NOMO-1 treated with dmso at 0.1 percent for 144 hours (cell line): ENCODE data around the gene GNG2.
"Not testable (repeated sequence)": the region's sequence is repeated elsewhere in the genome, so short reads cannot be mapped to it uniquely, and the experiment has no call there.

ENCODE experiments used
- DNase-seq: peaks from one replicate; lab custom pipeline; 2025; ENCODE audit not compliant: unreplicated experiment; lab: John Stamatoyannopoulos, UW

Gene GNG2

DNA sequence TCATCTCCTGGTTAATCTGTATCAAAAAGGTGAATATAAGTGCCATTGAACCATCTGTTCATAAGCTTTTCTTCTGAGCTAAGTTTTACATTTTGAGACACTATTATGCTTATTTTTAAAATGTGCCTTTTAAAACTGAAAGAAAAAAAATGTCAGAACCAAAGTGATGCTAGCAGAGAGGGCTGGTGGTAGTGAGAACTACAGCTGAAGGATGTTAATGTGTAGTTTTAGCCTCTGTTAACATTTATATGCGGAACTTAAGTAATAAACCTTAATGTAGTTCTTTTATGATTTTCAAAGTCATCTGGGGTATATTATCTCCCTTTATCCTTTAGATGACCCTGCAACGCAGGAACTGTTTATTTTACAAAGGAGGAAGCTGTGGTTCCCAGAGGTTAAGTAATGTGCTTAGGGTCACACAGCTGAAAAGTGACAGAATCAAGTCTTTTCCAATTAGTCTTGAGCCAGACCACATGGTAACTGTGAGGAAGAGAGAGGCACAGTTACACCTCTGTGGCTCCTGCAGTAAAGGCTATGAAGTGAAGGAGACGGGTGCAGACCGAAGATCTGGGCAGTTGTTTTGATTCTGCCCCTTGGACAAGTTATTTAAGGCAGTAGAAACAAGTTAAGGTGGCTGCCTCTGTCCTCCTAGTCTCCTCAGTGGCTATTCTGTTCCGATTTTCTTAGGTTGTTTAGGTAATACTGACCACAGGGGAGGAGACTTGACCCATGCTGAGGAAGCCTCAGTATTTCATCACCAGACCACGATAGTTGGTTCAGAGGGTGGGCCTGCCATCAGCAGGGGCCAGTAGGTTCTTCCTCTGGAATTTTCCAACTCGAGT lies 23.9 kb downstream of the GNG2 start:
- peak; percentile 91 for DNase-seq

DNA sequence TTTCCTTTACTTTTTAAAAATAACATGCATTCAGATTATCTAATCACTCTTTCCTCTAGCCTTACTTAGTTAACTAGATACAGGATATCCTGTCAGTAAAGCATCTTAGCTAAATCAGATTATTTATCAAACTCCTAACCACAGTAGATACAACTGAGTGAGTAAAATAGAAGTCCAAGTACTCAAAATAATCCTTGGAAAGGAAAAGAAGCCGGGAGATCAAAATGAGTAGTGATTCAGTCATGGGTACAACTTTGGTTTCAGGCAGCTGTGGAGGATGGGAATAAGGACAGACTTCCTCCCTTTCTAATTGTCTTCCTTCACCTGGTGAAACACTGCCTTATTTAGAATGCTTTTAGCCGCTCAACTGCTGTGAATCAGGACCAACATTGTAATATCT lies 29.4 kb downstream of the GNG2 start:
- no peak for DNase-seq

DNA sequence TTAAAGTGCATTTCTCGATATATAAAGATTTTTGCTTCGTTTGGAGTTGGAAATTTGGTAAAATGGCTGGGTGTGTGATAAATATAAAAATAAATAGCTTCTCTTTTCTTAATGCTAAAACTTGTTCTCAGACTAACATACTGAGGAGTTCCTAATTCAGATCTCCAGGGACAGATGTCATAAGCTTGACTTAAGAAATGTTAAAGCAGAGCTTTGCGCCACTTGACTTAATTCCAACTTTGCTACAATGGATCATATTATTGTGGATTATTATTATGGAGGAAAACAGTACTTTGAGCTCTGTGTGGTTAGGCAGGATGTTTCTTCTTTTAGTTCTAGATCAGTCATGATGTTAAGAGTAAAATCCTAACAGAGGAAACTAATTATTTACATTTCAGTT lies 33.8 kb downstream of the GNG2 start:
- no peak for DNase-seq

DNA sequence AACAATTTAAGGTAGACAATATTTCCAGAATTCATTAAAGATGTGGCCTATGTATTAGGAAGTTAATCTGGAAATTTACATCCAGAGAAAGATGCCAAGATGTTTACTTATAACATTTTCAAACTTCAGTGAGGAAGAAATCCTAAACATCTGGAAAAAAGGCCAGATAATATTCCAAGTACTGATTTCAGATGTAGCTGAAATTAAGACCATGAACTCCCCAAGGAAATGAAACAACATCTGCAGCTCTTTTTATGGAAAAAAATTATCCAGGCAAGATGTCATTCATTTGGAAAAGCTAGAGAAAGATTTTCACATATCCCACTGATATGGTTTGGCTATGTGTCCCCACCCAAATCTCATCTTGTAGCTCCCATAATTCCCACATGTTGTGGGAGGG lies 35.0 kb downstream of the GNG2 start:
- DNase-seq: no peak

DNA sequence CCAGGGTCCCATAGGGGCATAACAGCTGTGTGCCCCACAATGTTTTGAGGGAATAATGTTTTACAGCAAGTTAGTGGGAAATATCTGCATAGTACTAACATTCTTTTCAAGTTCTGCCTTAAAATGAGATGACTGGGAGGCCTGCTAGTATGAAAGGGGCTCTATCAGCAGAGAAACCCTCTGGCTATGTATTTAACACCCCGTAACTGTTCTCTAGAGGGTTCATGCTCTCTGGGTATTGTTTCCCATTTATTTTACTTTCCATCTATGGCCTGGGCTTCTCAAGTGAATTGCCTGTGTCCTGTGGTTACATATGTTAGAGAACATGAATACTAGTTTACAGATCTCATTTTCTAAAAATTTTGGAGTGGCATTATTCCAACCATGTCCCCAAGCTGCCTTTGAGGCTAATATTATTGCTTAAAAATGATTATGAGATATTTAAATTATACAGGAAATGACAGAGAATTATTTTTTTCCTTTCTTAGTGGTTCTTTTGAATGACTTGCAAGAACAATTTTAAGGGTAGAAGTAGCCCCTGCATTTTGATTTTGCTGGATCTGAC lies 37.5 kb downstream of the GNG2 start:
- no peak for DNase-seq

DNA sequence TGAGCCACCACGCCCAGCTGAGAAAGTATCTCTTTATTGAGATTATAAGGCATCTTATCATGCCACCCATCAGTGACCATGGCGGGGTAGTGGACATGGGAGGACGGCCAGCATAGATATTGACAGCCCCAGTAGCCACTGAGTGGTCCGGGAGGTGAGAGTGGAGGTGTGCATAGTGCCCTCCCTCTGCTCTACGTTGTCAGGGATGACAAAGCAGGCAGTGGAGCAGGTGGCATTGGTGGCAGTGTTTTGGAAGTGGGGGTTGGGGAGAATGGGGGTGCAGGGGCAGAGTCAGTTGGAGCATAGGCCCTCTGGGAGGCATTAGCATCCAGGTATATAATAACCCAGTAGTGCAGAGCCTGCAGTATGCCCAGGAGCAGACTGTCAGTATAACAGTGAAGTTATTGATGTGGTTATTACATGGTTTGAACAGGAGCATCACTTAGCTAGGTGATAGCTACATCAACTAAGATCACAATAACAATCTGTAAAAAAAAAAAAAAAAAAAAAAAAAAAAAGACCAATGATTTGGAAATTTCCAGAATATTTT lies 41.1 kb downstream of the GNG2 start:
- DNase-seq: no peak

DNA sequence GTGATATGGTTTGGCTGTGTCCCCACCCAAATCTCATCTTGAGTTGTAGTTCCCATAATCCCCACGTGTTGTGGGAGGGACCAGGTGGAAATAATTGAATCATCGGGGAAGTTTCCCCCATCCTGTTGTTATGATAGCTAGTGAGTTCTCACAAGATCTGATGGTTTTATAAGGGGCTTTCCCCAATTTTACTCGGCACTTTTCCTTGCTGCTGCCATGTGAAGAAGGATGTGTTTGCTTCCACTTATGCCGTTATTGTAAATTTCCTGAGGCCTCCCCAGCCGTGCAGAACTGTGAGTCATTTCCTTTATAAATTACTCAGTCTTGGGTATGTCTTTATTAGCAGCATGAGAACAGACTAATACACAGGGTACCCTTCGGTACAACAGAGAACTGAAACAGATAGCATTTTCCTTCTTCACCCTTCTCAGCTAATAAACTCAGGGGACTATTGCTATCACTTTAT lies 45.3 kb downstream of the GNG2 start:
- DNase-seq: not testable (repeated sequence)

DNA sequence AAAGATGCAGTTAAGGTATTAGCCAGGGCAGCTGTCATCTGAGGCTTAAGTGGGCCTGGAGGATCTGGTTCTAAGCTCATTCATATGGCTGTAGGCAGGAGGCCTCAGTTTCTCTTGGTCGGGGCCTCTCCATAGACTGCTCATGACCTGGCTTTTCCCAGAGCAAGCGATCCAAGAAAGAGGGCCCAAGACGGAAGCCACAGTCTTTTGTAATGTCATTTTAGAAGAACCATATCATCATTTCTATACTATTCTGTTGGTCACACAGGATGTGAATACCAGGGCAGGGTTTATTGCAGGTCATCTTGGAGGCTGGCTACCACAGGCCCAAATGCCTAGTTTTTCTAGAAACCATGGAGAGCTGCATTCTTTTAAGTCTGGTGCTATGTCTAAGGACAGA lies 47.7 kb downstream of the GNG2 start:
- DNase-seq: no peak

DNA sequence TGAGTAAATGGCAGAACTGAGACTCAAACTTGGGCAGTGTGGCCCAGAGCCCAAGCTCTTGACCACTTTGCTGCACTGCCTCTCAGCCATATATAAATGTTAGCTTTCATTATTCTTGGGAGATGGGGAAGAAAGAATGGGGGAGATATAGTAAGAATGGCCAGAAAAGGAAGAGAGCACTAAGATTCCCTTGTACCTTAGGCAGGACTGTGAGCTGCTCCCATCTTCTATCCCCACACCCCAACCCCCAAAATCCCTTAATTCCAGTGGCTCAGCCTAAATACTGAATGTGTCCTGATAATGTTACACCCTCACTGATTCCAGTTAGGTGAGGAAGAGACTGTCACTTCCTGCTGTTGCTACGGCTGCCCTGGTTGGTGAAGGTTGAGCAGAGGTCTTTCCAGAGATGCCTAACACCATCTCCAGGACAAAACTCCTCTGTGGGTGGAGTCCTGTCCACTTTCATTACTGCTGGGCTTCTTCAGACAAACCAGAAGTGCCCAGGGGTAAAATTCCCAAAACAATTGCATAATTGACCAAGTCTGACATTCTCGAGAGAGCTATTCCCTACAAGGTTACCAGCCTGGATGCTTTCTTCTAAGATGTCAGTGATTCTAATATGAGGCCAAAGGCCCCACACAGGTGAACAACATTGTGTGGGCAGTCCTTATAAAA lies 51.8 kb downstream of the GNG2 start:
- no peak for DNase-seq

DNA sequence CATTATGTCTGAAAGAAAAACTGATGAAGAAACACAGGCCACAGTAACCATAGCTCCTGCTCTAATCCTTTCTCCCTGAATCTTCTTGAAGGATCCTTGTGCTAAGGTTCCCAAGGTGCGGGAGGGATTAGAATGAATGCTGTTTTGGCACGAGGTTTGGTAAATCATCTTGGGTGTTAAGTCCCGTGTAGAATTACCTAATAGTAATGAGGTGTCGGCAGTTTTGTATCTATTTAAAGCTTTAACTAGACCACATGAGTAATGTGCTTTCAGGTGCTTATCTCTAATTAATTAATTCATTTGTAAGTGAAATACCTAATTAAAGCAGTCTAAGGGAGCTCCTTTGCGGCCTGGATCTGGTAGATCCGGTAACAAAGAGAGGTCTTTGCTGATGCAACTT lies 53.9 kb downstream of the GNG2 start:
- no peak for DNase-seq

DNA sequence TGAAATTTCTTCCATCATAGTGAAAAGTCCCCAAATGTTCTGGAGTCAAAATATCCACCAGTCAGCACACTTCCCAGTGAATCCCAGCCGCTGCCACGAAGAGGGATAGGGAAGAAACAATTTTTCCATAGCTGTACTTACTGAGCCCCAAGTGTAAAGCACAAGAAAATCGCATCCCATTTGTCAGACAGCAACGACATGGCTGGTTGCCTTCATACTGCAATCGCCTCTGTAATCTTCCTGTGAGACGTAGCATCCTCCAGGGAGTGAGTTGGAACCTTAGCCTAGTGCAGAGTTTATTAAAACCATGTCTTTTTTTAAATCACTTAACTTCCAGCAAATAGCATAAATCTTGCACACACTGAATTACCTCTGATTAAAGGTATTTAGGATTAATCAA lies 56.8 kb downstream of the GNG2 start:
- no peak for DNase-seq

DNA sequence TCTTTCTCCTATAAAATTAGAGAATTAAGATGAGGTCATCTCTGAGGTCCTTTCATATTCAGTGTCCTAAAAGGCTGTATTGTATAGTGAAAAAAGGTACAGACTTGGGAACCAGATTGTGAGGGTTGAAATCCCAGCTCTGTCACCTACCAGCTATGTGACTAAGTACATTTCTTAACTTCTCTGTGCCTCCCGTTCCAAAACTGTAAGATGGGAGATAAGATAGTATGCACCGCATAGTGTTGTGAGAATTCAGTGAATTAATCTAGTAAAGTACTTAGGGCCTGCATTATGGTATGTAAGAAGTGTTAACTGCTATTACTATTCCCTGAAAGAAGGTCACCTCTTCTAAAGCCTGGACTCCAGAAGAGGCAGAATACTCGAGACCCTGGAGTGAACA lies 60.6 kb downstream of the GNG2 start:
- no peak for DNase-seq

DNA sequence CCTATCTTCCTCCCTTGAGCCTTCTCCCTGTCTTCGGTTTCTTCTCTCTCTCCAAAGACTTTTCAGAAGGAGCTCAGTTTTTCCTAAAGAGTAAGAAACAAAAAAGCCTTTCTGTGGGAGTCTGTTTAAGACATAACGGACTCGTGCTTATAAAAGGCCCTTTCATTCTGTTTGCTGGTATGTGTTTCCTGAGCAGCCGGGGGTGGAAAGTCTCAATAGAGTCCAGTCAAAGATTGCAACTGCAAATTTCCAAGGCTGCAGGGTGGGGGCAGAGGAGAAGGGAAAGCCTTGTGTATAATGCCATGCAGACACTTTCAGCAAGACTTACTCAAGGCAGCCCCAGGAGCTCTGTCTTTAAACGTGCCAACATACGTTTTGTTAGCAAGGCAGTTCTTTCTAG lies 62.2 kb downstream of the GNG2 start:
- no peak for DNase-seq

DNA sequence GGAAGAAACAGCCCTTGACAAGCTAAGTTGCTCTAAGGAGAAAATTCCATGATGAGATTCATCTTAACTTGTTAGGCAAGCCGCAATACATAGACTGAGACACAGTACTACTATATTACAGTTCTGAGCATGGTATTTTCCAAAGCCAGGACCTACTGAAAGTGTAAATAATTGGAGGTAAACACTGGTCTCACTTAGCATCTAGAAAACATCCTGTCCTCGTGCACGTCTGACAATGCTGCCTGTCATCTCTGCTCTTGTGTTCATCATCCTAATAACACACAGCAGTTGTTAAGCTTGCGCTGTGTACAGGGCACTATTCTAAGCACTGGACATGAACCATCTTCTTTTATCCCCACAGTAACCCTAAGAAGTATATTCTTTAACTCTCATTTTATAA lies 64.2 kb downstream of the GNG2 start:
- no peak for DNase-seq

DNA sequence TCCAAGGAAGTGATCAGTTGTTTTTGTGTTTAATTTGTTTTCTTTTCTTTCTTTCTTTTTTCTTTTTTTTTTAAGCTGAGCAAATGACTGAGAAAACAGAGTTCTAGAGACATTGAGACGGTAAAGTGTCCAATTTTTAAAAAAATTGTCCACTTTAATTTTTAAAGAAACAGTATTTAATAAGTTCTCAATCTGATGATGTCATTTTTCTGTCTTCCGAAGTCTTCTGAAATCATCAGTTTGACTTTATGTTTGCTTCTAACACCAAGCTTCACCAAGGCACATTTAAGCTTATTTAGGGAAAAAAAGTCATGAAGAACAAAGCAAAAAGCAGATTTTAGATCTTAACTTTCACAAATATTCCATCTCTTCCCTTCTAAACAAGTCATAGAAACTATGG lies 65.6 kb downstream of the GNG2 start:
- DNase-seq: no peak

DNA sequence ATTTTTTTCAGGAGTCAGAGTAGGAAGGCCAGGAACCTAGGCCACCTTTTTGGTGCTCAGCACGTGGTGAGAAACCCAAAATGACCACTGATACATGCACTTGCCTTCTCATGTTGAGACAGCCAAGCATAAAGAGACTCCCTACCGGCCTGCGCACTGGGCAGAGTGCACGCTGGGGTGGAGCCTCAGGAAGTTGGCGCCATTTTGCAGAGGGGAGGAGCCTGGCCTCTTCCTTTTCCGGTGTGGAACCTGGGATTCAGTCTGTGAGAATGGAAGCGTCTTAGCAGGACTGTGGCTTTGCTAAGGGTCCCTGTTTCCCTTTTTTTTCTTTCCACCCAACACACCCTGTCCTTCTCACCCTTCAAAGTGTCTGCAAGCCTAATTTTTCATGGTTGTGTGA lies 66.0 kb downstream of the GNG2 start:
- no peak for DNase-seq

DNA sequence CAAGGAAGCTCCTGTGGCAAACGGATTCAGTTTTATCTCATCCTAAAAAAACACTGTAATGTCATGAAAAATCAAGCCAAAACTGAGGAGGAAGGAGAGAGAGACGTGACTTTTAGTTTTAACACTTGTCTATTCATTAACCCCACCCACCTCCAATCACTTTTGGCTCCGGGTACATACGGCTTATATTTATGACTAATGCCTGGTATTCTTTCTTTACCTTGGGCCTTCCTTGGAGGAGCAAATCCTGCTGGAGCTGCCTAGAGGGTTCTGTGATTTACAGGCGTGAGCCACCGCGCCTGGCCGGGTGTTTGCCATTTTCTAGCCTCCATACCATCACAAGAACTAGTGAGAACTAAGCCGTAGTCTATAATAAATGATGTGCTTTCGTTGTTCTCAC lies 68.2 kb downstream of the GNG2 start:
- no peak for DNase-seq

DNA sequence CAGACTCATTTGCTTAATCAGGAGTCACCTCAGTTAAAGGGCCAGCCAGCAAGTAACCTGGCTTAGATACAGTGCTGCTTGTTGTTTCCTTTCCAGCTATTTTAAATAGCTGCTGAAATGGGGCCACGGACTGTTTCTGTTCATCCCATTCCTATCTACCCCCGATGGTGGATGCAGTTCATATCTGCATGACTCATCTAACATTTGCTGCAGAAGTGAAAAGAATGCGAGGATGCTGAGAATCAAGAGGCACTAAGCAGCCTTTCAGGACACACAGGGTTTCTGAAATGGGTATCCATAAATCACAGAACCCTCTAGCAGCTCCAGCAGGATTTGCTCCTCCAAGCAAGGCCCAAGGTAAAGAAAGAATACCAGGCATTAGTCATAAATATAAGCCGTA lies 68.8 kb downstream of the GNG2 start:
- DNase-seq: no peak

DNA sequence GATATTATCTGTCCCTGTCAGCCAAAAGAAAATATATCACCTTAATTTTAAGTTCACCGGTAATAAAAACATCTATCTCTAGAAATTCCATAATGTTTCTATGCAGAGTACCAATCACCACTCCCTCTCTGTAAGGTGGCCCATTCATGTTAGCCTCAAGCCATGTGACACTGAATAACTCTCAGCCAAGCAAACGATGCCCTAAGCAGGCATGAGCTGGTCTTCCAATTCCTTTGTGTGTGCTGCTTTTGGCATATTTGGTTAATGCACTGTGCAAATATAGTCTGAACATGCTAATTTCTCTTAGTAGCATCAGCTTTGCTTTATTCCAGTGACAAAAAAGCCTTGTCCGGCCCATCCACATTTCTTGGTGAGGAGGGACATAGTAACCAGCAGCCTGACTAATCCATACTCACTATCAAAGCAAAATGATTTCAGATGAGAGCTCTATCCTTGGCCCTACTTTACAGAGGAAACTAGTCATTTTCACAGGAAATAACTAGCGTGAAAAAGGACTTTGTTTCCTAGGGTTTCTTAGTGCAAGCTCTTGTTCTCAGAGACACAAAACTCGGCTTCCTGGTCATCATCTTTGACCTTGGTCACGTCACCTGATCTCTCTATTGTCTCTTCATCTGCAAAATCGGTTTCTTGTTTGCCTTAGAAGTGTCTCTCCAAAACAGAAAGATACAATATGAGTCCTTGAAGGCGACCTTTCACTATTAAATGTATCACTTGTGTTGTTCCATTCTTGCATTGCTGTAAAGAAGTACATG lies 69.7 kb downstream of the GNG2 start:
- DNase-seq: no peak

DNA sequence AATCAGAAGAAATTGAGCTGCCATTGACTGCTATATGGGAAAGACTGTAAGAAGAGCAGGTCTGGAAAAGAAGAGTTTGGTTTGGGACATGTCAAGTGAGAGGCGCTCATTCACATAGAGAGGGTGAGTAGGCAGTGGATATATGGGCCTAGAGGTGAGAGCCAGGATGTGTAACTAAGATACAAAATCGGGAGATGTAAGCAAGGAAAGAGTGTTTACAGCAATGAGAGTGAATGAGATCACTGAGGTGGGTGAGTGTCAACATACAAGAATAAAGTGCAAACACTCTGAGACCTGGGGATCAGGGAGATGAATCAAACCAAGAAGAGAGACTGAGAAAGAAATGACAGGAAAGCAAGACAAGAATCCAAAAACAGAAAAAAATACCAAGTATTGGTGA lies 70.9 kb downstream of the GNG2 start:
- no peak for DNase-seq

DNA sequence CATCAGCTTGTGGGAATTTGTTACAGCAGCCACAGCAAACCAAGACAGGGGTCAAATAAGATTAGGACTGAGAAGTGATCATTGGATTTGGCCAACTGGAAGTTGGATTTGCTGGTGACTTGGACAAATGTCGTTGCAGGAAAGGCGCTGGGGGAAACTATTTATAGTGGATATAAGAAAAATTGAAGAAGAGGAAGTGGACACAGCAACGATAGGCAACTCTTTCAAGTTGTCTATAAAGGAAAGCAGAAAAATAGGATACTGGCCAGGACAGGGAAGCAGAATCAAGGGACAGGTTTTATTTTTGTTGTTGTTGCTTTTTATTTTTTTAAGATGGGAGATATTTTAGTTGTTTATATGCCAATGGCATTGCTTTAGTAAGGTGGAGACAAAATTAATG lies 72.8 kb downstream of the GNG2 start:
- no peak for DNase-seq
